ENCODE data around the gene PAN3.

PAN3 gene

DNA sequence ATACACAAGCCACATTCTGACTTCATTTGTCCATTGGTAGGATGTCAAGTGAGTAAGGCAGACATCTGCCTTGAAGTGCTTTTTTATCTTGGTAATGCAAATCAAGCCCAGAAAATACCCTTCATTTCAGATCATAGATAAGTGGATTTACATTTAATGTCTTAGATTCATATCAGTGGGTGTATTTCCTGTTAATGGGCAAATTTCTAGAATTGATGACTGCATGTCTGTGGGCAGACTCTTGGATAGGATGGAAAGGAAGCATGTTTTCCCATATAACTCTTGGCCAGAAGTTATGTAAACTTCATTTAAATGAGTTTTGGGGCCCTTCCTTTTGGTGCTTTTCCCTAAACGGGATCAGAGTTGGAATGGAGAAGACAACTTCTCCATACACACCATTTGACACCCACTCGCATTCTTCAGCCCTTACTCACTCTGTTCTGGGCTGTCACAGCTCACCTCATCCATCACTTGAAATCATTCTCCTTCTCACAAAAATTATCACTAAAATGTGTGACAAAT lies 202.0 kb downstream of the PAN3 start:
- no peak for DNase-seq

DNA sequence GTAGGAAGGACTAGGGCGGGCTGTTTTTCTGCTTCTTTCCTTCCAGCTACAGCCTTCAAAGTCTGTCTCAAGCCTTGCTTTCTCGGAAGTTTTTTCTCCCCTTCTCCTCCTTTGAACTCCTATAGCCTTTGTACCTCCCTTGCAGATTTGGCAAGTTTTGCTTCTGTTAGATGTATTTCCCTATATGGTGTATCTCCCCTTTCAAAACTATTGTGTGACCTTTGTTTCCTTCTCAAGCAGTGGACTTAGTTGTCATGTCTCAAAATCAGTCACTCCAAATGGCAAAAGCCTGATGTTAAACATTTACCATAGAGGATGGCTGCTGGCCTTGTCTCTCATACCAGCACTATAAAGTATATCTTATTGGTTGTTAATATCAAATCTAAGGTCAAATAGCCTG lies 203.9 kb downstream of the PAN3 start:
- no peak for DNase-seq

DNA sequence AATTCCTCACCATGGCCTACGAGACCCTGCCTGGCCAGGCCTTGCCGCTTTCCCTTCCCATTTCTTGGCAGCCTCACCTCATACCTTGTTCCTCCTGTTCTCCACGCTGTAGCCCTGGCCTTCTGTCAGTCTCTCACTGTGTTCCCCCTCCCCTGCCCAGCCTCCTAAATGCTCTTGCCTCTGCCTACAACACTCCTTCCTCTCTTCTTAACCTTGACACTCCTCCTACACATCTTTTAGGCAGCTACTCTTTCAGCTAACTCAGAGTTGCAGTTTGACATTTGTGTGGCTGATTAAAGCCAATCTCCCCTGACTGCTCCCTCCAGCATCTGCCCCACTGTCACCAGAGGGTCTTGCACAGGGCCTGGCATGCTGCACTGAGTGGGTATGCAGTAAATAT lies 205.8 kb downstream of the PAN3 start:
- DNase-seq = no peak
